HG03354 (cell line): ENCODE data around the gene ZBTB22.

Experiments used
- ATAC-seq: cut with Tn5 transposase; IDR thresholded peaks from one replicate; pipeline ENCODE4 v1.9.1; 2021; ENCODE audit warnings: mild to moderate bottlenecking; ENCODE audit not compliant: unreplicated experiment, poor library complexity, severe bottlenecking

Gene ZBTB22

DNA sequence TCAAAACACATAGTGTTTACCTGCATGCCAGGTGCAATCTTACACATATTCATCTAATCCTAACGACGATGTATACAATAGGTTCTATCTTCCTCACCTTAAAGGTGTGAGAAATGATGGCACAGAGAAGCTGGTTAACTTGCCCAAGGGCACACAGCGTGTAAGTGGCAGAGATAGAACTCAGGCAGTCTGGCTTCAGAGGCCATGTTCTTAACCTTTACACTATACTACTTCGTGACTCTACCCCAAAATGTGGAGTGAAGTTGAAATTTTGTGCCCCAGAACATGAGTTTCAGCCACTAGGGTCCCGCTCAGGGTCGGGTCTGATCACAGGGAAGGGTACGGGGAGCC, 46.5 kb downstream of the ZBTB22 start:
- peak; percentile 22 for ATAC-seq
